ENCODE measurements around the gene BHMT2.

DNA sequence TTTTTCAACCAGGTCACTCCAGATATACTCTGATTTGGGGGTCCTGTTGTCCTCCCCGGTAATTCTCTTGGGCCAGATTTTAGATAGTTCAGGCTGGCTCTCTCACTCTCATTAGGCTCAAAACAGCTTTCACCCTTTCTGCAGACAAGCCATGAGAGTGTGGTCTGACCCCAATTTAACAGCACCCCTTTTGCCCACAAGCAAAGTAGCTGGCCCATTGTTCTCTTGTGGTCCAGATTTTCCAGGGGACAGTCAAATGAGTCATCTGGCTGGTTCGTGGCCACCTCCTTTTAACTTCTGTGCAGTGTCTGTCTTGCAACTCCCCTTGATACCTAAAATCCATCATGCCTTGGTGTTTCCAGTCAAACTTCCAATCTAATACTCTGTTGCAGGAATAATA, 16.5 kb downstream of the BHMT2 start:
- TF ChIP-seq, protein P1, sequence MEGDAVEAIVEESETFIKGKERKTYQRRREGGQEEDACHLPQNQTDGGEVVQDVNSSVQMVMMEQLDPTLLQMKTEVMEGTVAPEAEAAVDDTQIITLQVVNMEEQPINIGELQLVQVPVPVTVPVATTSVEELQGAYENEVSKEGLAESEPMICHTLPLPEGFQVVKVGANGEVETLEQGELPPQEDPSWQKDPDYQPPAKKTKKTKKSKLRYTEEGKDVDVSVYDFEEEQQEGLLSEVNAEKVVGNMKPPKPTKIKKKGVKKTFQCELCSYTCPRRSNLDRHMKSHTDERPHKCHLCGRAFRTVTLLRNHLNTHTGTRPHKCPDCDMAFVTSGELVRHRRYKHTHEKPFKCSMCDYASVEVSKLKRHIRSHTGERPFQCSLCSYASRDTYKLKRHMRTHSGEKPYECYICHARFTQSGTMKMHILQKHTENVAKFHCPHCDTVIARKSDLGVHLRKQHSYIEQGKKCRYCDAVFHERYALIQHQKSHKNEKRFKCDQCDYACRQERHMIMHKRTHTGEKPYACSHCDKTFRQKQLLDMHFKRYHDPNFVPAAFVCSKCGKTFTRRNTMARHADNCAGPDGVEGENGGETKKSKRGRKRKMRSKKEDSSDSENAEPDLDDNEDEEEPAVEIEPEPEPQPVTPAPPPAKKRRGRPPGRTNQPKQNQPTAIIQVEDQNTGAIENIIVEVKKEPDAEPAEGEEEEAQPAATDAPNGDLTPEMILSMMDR (IDR thresholded peaks at IDR 0.05) = no peak
- no peak for TF ChIP-seq POLR2A (IDR thresholded peaks at IDR 0.05)

All from testis (tissue), 2 donors.